ENCODE data around the gene PDZD7. TPM values are rescaled to one million over a fixed set of nuclear protein-coding genes. Genes with fewer than 3 reads are reported as not detected.

The PDZD7 gene
- total and polyA plus RNA-seq, 2 of the 8 experiments (the other 6 are each of a cell fraction or from before 2014, with no cell fraction given) = 0.88 to 1.6 TPM

DNA sequence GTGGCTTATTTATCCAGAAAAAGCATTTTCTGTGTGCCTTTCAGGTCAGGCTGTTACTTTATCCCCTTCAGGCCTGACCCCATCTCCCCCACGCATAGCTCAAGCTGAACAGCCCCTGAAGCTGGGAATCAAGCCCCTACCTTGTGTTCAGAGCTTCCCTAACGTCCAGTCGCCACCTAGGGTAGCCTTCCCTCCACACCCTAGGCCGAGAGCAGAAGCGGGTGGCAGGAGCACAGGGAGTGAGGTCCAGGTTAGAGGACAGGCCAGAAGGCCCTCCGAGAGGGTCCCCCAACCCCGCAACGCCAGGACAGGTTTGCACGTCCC lies 62.1 kb downstream of the PDZD7 start (continued):
- TF ChIP-seq HDAC2 (IDR thresholded peaks at IDR 0.05; ENCODE audit: borderline replicate concordance in 1 of 2, low read depth in 2 of 2, low read length in 2 of 2) = no peak
- no peak for TF ChIP-seq HDAC6 (IDR thresholded peaks at IDR 0.05; ENCODE audit: low read depth, low read length)
- TF ChIP-seq, protein P1, sequence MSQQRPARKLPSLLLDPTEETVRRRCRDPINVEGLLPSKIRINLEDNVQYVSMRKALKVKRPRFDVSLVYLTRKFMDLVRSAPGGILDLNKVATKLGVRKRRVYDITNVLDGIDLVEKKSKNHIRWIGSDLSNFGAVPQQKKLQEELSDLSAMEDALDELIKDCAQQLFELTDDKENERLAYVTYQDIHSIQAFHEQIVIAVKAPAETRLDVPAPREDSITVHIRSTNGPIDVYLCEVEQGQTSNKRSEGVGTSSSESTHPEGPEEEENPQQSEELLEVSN (IDR thresholded peaks at IDR 0.05) = no peak; the same call in 1 of the 2 replicates

All from H1 (cell line).